ENCODE measurements around the gene ADCY2. TPM values are rescaled to one million over a fixed set of nuclear protein-coding genes. Genes with fewer than 3 reads are reported as not detected.

The ADCY2 gene
- total RNA-seq, 1 experiment from 2014 or later, result 31.3 TPM

DNA sequence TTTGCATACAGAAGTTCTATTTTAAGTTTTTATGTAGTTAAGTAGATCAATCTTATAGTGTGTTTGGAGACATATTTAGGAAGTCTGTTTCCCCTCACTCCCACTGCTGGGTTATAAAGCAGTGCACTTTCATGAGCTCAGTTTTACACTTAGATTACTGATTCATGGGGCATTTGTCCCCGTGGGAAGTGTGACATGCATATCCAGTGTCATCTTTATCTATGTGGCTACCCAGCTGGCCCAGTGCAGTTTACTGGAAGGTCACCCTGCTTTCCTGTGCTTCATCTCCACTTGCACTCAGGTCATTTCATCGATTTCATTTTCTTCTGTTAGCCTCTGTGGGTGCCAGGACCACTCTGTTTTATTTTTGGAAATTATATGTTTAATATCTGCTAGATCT lies 49.1 kb downstream of the ADCY2 start:
- Histone ChIP-seq H3K4me2 (ENCODE audit: insufficient read depth, insufficient read length, low read length) (no peak overlapping the region), H3K27me3 (ENCODE audit: insufficient read depth, low read length) (no peaks in the 10 kb centered on the region), H3T11ph (ENCODE audit: low read length) (no peak overlapping the region), H3K23me2 (ENCODE audit: insufficient read length, low read depth, low read length, poor library complexity, severe bottlenecking) (no peaks in the 10 kb centered on the region), H2BK5ac (ENCODE audit: insufficient read length, low read length) (no peak overlapping the region), H3K79me2 (ENCODE audit: insufficient read depth, low read length) (peaks cover 4% of the 10 kb centered on the region; the same call in 1 of the 2 replicates), H3K18ac (ENCODE audit: insufficient read length, low read depth, low read length) (no peak overlapping the region), H3K56ac (ENCODE audit: insufficient read length, low read depth, low read length) (no peak overlapping the region), H3K14ac (ENCODE audit: insufficient read depth, low read length) (no peak overlapping the region), H3K4me1 (ENCODE audit: insufficient read depth, low read length) (no peaks in the 10 kb centered on the region), H4K5ac (ENCODE audit: insufficient read length, low read depth, low read length) (no peak overlapping the region), H3K4ac (ENCODE audit: low read depth, low read length) (no peak overlapping the region), H4K20me1 (ENCODE audit: control insufficient read depth, insufficient read depth, insufficient read length) (no peaks in the 10 kb centered on the region), H3K9me3 (ENCODE audit: control insufficient read depth, low read depth, low read length) (no peaks in the 10 kb centered on the region), H2AFZ (ENCODE audit: low read length) (no peak overlapping the region), H2BK20ac (ENCODE audit: low read depth, low read length, poor library complexity, severe bottlenecking) (no peak overlapping the region), H2BK120ac (ENCODE audit: low read depth, low read length, poor library complexity, severe bottlenecking) (no peak overlapping the region), H2BK12ac (ENCODE audit: insufficient read length, low read depth, low read length) (no peak overlapping the region), H2BK15ac (ENCODE audit: low read depth, low read length) (no peak overlapping the region), H4K8ac (replicated peaks; ENCODE audit: insufficient read length, low read depth, low read length) (no peak overlapping the region), H3K9ac (ENCODE audit: extremely low read depth, insufficient read length, low read length) (no peak overlapping the region), H4K91ac (ENCODE audit: insufficient read length, low read depth, low read length) (no peak overlapping the region), H3K27ac (ENCODE audit: insufficient read length, low read depth, low read length) (no peak overlapping the region), H2AK5ac (ENCODE audit: insufficient read length, low read length) (no peak overlapping the region), H3K23ac (ENCODE audit: insufficient read length, low read depth, low read length) (no peak overlapping the region), H3K79me1 (ENCODE audit: insufficient read depth, low read depth, low read length, poor library complexity, severe bottlenecking) (peaks cover 3% of the 10 kb centered on the region)
- WGBS (ENCODE audit: extremely low coverage, insufficient read length, low lambda C conversion rate), result no CpG with 5 or more reads among the region's 2 CpGs
- DNase-seq, result no peak
- H3K36me3 Mint-ChIP-seq (ENCODE audit: insufficient read depth in 1 of 3, low read depth in 3 of 3), result peaks cover 0 to 15% (median 3%) of the 10 kb centered on the region in 3 experiments; a peak in 3 of 7 replicates
- TF ChIP-seq, protein P1, sequence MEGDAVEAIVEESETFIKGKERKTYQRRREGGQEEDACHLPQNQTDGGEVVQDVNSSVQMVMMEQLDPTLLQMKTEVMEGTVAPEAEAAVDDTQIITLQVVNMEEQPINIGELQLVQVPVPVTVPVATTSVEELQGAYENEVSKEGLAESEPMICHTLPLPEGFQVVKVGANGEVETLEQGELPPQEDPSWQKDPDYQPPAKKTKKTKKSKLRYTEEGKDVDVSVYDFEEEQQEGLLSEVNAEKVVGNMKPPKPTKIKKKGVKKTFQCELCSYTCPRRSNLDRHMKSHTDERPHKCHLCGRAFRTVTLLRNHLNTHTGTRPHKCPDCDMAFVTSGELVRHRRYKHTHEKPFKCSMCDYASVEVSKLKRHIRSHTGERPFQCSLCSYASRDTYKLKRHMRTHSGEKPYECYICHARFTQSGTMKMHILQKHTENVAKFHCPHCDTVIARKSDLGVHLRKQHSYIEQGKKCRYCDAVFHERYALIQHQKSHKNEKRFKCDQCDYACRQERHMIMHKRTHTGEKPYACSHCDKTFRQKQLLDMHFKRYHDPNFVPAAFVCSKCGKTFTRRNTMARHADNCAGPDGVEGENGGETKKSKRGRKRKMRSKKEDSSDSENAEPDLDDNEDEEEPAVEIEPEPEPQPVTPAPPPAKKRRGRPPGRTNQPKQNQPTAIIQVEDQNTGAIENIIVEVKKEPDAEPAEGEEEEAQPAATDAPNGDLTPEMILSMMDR (conservative IDR thresholded peaks at IDR 0.05), result no peak
- no peaks in the 10 kb centered on the region for H3K27me3 Mint-ChIP-seq (ENCODE audit: low read depth)
- H3K27ac Mint-ChIP-seq, result no peak overlapping the region
- H3K4me3 Mint-ChIP-seq, result no peak overlapping the region
- H3K4me1 Mint-ChIP-seq, result peaks cover 14% of the 10 kb centered on the region in 2 experiments
- peaks cover 0 to 3% of the 10 kb centered on the region in 2 experiments; a peak in 2 of 5 replicates for H3K9me3 Mint-ChIP-seq

All from H9 (cell line).